OCI-LY7 (cell line): ENCODE measurements around the gene KCTD21. TPM values are rescaled to one million over a fixed set of nuclear protein-coding genes. Genes with fewer than 3 reads are reported as not detected.

ENCODE experiments used
- BruUV-seq: library from RNA; stranded (reverse); fragments of 400-500 nt; replicated peaks from 2 replicates; lab custom pipeline; 2021; lab: Mats Ljungman, UMichigan
- CTCF ChIA-PET: fragments of 300-600 bp; sonication (Branson Sonifier 250); formaldehyde crosslinking; loops from one replicate; lab custom pipeline; 2022; ENCODE audit warnings: antibody characterized with exemption; ENCODE audit not compliant: unreplicated experiment; lab: Charles Lee
- POLR2A ChIA-PET: fragments of 300-600 bp; sonication (Branson Sonifier 250); formaldehyde crosslinking; loops from one replicate; lab custom pipeline; 2022; ENCODE audit warnings: antibody characterized with exemption; lab: Charles Lee
- DNase-seq: peaks from one replicate; pipeline ENCODE4 v3.0.0-alpha.2; 2015; ENCODE audit warnings: low spot score
- H2AFZ ChIP-seq: fragments of 200-600 bp; sonication (generic), shearing (Covaris generic); 2 replicates; pipeline ENCODE4 v1.6.1; 2014; ENCODE audit warnings: mild to moderate bottlenecking, antibody characterized with exemption, low read length, moderate library complexity
- H3K27ac ChIP-seq: fragments of 200-600 bp; sonication (generic); 2 replicates; pipeline ENCODE4 v1.5.1; 2014; ENCODE audit warnings: mixed run types, low read depth, mild to moderate bottlenecking, moderate library complexity, low read length, inconsistent platforms; ENCODE audit not compliant: poor library complexity, severe bottlenecking
- H3K36me3 ChIP-seq: fragments of 200-600 bp; sonication (generic); 2 replicates; pipeline ENCODE4 v1.6.1; 2014; ENCODE audit warnings: mild to moderate bottlenecking, antibody characterized with exemption, low read length, moderate library complexity, mixed read lengths; ENCODE audit not compliant: insufficient read depth
- H3K4me1 ChIP-seq: fragments of 200-600 bp; sonication (generic); 2 replicates; pipeline ENCODE4 v1.5.1; 2014; ENCODE audit warnings: mild to moderate bottlenecking, low read length; ENCODE audit not compliant: insufficient read depth, poor library complexity, severe bottlenecking
- H3K4me2 ChIP-seq: fragments of 200-600 bp; sonication (generic); 2 replicates; pipeline ENCODE4 v1.6.1; 2014; ENCODE audit warnings: mild to moderate bottlenecking, low read length
- H3K4me3 ChIP-seq: fragments of 200-600 bp; sonication (generic); 2 replicates; pipeline ENCODE4 v1.5.1; 2014; ENCODE audit warnings: mild to moderate bottlenecking, low read depth, low read length; ENCODE audit not compliant: poor library complexity, severe bottlenecking
- H3K79me2 ChIP-seq: fragments of 200-600 bp; sonication (generic); 2 replicates; pipeline ENCODE4 v1.6.1; 2016; ENCODE audit warnings: low read depth, mild to moderate bottlenecking, low read length, moderate library complexity, mixed read lengths; ENCODE audit not compliant: insufficient read depth
- H3K9me2 ChIP-seq: fragments of 200-600 bp; sonication (generic); 2 replicates; pipeline ENCODE4 v1.6.1; 2016; ENCODE audit warnings: mild to moderate bottlenecking, low read length, mixed read lengths; ENCODE audit not compliant: insufficient read depth
- H3K9me3 ChIP-seq: fragments of 200-600 bp; sonication (generic); 2 replicates; pipeline ENCODE4 v1.6.1; 2014; ENCODE audit warnings: mild to moderate bottlenecking, mixed run types, low read length, mixed read lengths
- H4K20me1 ChIP-seq: fragments of 200-600 bp; sonication (generic); 2 replicates; pipeline ENCODE4 v1.6.1; 2014; ENCODE audit warnings: mild to moderate bottlenecking, antibody characterized with exemption, low read length, moderate library complexity, mixed read lengths; ENCODE audit not compliant: insufficient read depth
- CTCF ChIP-seq: fragments of 200-600 bp; sonication (generic); conservative IDR thresholded peaks from 2 replicates; pipeline ENCODE4 v1.5.1; 2014; ENCODE audit warnings: mild to moderate bottlenecking, antibody characterized with exemption, low read length, moderate library complexity, mixed read lengths
- EZH2phosphoT487 ChIP-seq: fragments of 200-600 bp; sonication (generic); IDR thresholded peaks from 2 replicates; pipeline ENCODE4 v1.6.1; 2018; ENCODE audit warnings: low read depth, borderline replicate concordance, mild to moderate bottlenecking, mixed run types, antibody characterized with exemption, low read length, moderate library complexity, mixed read lengths
- intact Hi-C: fragments of 100-400 bp; cut with micrococcal nuclease; formaldehyde crosslinking; loops from one replicate; pipeline ENCODE4 v1.10.0; 2022; ENCODE audit not compliant: unreplicated experiment
- total RNA-seq, 2 experiments: library from RNA; depleted of rRNA in 1 of 2; stranded (reverse); fragments of >200 nt in 1 of 2; shearing (Covaris generic) in 1 of 2; gene quantifications; 2 replicates each; pipeline ENCODE4 v1.2.3, GENCODE V29; 2014 to 2022

Gene KCTD21
- total RNA-seq, 2 experiments from 2014 or later: 1.5 to 2.5 TPM

GRCh38 chr11:78207532-78208256, 19.3 kb upstream of the KCTD21 start:
- Histone ChIP-seq H3K4me2 (no peak overlapping the region), H4K20me1 (no peaks in the 10 kb centered on the region), H3K4me3 (no peak overlapping the region), H3K4me1 (peaks cover 6% of the 10 kb centered on the region), H3K79me2 (no peaks in the 10 kb centered on the region), H3K9me2 (no peaks in the 10 kb centered on the region), H3K36me3 (no peaks in the 10 kb centered on the region), H3K27ac (no peak overlapping the region), H3K9me3 (no peaks in the 10 kb centered on the region), H2AFZ (no peak overlapping the region)
- POLR2A ChIA-PET: no interaction called here
- no peak for DNase-seq
- intact Hi-C loops: no loop called here
- CTCF ChIA-PET: no interaction called here
- TF ChIP-seq EZH2phosphoT487 (no peak), CTCF (no peak)
- BruUV-seq: no TSS peak

GRCh38 chr11:78205691-78206090, 17.3 kb upstream of the KCTD21 start:
- TF ChIP-seq EZH2phosphoT487: no peak
- intact Hi-C loops: no loop called here
- Histone ChIP-seq H3K79me2 (no peaks in the 10 kb centered on the region), H2AFZ (no peak overlapping the region), H3K9me2 (no peaks in the 10 kb centered on the region), H3K36me3 (no peaks in the 10 kb centered on the region), H3K9me3 (no peaks in the 10 kb centered on the region), H3K4me2 (no peak overlapping the region), H4K20me1 (no peaks in the 10 kb centered on the region), H3K4me1 (peaks cover 15% of the 10 kb centered on the region), H3K4me3 (no peak overlapping the region), H3K27ac (no peak overlapping the region)
- POLR2A ChIA-PET: interaction anchor here (0.6 kb wide), 1 partner anchor 34 kb away, joined by 3 read pairs; no protein-coding TSS in a partner anchor
- no TSS peak for BruUV-seq
- no peak for DNase-seq
- CTCF ChIA-PET: no interaction called here

- no peak overlapping the region for H2AFZ ChIP-seq
- CTCF ChIA-PET: no interaction called here
- H3K4me1 ChIP-seq: peaks cover 15% of the 10 kb centered on the region
- H3K9me3 ChIP-seq: no peaks in the 10 kb centered on the region
- no peak for DNase-seq
- intact Hi-C loops: no loop called here
- H3K4me2 ChIP-seq: no peak overlapping the region
- no peaks in the 10 kb centered on the region for H3K36me3 ChIP-seq
- BruUV-seq: no TSS peak
- H3K9me2 ChIP-seq: no peaks in the 10 kb centered on the region
- POLR2A ChIA-PET: interaction anchor here (0.6 kb wide), 1 partner anchor 35 kb away, joined by 3 read pairs; no protein-coding TSS in a partner anchor
- H4K20me1 ChIP-seq: no peaks in the 10 kb centered on the region
- H3K27ac ChIP-seq: no peak overlapping the region
- no peaks in the 10 kb centered on the region for H3K79me2 ChIP-seq
- H3K4me3 ChIP-seq: no peak overlapping the region
- TF ChIP-seq CTCF: no peak
- no peak for TF ChIP-seq EZH2phosphoT487
Measured at GRCh38 chr11:78205256-78205655, 16.8 kb upstream of the KCTD21 start.
